Liver (tissue), 9 donors: ENCODE results near the gene COL27A1. TPM values are rescaled to one million over a fixed set of nuclear protein-coding genes. Genes with fewer than 3 reads are reported as not detected.
A peak's percentile ranks its signal among the peaks of the same experiment; 100 is the strongest.

Experiments used
- DNase-seq: peaks from one replicate; pipeline ENCODE4 v3.0.0-alpha.2; 2017; ENCODE audit warnings: low spot score
- H3K27ac ChIP-seq, 2 donors: one replicate each; pipeline ENCODE4 v1.7.0; 2013; ENCODE audit warnings: inconsistent platforms in 2 of 2, low read length in 2 of 2, control low read depth in 1 of 2, low read depth in 1 of 2, mild to moderate bottlenecking in 1 of 2
- H3K27me3 ChIP-seq, 4 donors: one replicate each; pipeline versions ENCODE4 v1.6.1 to v1.7.0; 2013; ENCODE audit warnings: low read length in 3 of 4, inconsistent platforms in 1 of 4, mild to moderate bottlenecking in 1 of 4, moderate library complexity in 1 of 4; ENCODE audit not compliant: control insufficient read depth in 4 of 4, insufficient read depth in 4 of 4
- H3K36me3 ChIP-seq, 4 donors: one replicate each; pipeline versions ENCODE4 v1.6.1 to v1.7.0; 2013; ENCODE audit warnings: low read length in 3 of 4, mild to moderate bottlenecking in 3 of 4, low read depth in 1 of 4, moderate library complexity in 1 of 4; ENCODE audit not compliant: control insufficient read depth in 4 of 4, insufficient read depth in 3 of 4
- H3K4me1 ChIP-seq, 4 donors: one replicate each; pipeline versions ENCODE4 v1.6.1 to v1.7.0; 2013; ENCODE audit warnings: low read length in 3 of 4, mild to moderate bottlenecking in 3 of 4, moderate library complexity in 1 of 4; ENCODE audit not compliant: control insufficient read depth in 4 of 4, insufficient read depth in 4 of 4
- H3K4me3 ChIP-seq, 3 donors: one replicate each; pipeline versions ENCODE4 v1.6.1 to v1.7.0; 2013; ENCODE audit warnings: low read length in 3 of 3, control low read depth in 1 of 3, low read depth in 1 of 3, mild to moderate bottlenecking in 1 of 3
- H3K9ac ChIP-seq, 2 donors: one replicate each; pipeline ENCODE4 v1.7.0; 2013; ENCODE audit warnings: low read length in 2 of 2, mild to moderate bottlenecking in 2 of 2, moderate library complexity in 2 of 2, control low read depth in 1 of 2, low read depth in 1 of 2
- H3K9me3 ChIP-seq, 4 donors: one replicate each; pipeline versions ENCODE4 v1.6.1 to v1.7.0; 2013; ENCODE audit warnings: low read length in 3 of 4; ENCODE audit not compliant: control insufficient read depth in 4 of 4
- ATF3 ChIP-seq: IDR thresholded peaks from 2 replicates; pipeline ENCODE4 v1.6.1; 2016; ENCODE audit warnings: antibody characterized with exemption
- CTCF ChIP-seq: fragments of 150-350 bp; IDR thresholded peaks from 2 replicates; pipeline ENCODE4 v1.5.1; 2017; ENCODE audit warnings: improper control_type of control experiment, low read depth, low read length; ENCODE audit not compliant: missing input control
- GABPA ChIP-seq, 2 donors: IDR thresholded peaks in 1 of 2; conservative IDR thresholded peaks in 1 of 2; 2 replicates each; pipeline ENCODE4 v1.6.1; 2016; ENCODE audit warnings: antibody characterized with exemption in 2 of 2, mild to moderate bottlenecking in 1 of 2, moderate library complexity in 1 of 2
- HNF4G ChIP-seq: IDR thresholded peaks from 2 replicates; pipeline ENCODE4 v1.6.1; 2016; ENCODE audit warnings: antibody characterized with exemption
- JUND ChIP-seq, 2 donors: IDR thresholded peaks; 2 replicates each; pipeline ENCODE4 v1.6.1; 2016; ENCODE audit warnings: antibody characterized with exemption in 2 of 2
- NR2F2 ChIP-seq: IDR thresholded peaks from 2 replicates; pipeline ENCODE4 v1.6.1; 2016; ENCODE audit warnings: antibody characterized with exemption
- REST ChIP-seq: IDR thresholded peaks from 2 replicates; pipeline ENCODE4 v1.6.1; 2016; ENCODE audit warnings: antibody characterized with exemption, mild to moderate bottlenecking
- RXRA ChIP-seq, 2 donors: IDR thresholded peaks; 2 replicates each; pipeline ENCODE4 v1.6.1; 2017 to 2018; ENCODE audit warnings: antibody characterized with exemption in 2 of 2, mild to moderate bottlenecking in 1 of 2
- SP1 ChIP-seq: IDR thresholded peaks from 2 replicates; pipeline ENCODE4 v1.6.1; 2018; ENCODE audit warnings: antibody characterized with exemption, mild to moderate bottlenecking
- WGBS: extraction: QIAGEN DNeasy Blood & Tissue Kit; methylation state at CpG from one replicate; pipeline ENCODE4 v1.1.7; 2013; 5-methylcytosine and 5-hydroxymethylcytosine counted together
- polyA plus RNA-seq, 2 donors: library from polyadenylated mRNA; stranded (reverse) in 1 of 2; unstranded in 1 of 2; fragments of 200-250 nt in 1 of 2; fragments of >200 nt in 1 of 2; fragmentation: Nextera tagmentation in 1 of 2; extraction: Ambion mirVana in 1 of 2; gene quantifications; one replicate each; pipeline versions ENCODE4 v1.2.1 to v1.2.3, GENCODE V29; 2013 to 2015
- total RNA-seq, 2 donors: library from RNA; depleted of rRNA; stranded (reverse); fragments of >200 nt; gene quantifications; one replicate each; pipeline ENCODE4 v1.2.3, GENCODE V29; 2014
- TF ChIP-seq, protein P1 (sequence below): IDR thresholded peaks from 2 replicates; pipeline ENCODE4 v1.6.1; 2016; ENCODE audit warnings: antibody characterized with exemption
- TF ChIP-seq, protein P2 (sequence below): IDR thresholded peaks from 2 replicates; pipeline ENCODE4 v1.6.1; 2016; ENCODE audit warnings: antibody characterized with exemption
- donor health status: healthy.
- donor health status: healthy.
- donor health status: healthy.
- donor health status: healthy.
- donor health status: healthy.

Gene COL27A1
- total and polyA plus RNA-seq, 4 donors = 7.0 to 20.4 (median 12.0) TPM

GRCh38 chr9:114206221-114206789 is 51.0 kb downstream of the COL27A1 start:
- no peaks in the 10 kb centered on the region for H3K27me3 ChIP-seq
- no peak overlapping the region for H3K27ac ChIP-seq
- H3K9ac ChIP-seq = no peak overlapping the region
- H3K9me3 ChIP-seq = no peaks in the 10 kb centered on the region
- 94% methylated on average over 5 of the region's 5 CpGs for WGBS
- no peak for DNase-seq
- H3K4me3 ChIP-seq = no peak overlapping the region
- H3K4me1 ChIP-seq = peaks cover 0 to 6% (median 2%) of the 10 kb centered on the region in 4 donors
- H3K36me3 ChIP-seq = peaks cover 0 to 29% (median 11%) of the 10 kb centered on the region in 4 donors
- TF ChIP-seq ATF3 (no peak), REST (no peak), GABPA (IDR thresholded peaks at IDR 0.05 in 1 of 2, conservative IDR thresholded peaks at IDR 0.05 in 1 of 2) (no peak), HNF4G (no peak), JUND (IDR thresholded peaks at IDR 0.05) (no peak), CTCF (no peak), NR2F2 (no peak)
- TF ChIP-seq, protein P1, sequence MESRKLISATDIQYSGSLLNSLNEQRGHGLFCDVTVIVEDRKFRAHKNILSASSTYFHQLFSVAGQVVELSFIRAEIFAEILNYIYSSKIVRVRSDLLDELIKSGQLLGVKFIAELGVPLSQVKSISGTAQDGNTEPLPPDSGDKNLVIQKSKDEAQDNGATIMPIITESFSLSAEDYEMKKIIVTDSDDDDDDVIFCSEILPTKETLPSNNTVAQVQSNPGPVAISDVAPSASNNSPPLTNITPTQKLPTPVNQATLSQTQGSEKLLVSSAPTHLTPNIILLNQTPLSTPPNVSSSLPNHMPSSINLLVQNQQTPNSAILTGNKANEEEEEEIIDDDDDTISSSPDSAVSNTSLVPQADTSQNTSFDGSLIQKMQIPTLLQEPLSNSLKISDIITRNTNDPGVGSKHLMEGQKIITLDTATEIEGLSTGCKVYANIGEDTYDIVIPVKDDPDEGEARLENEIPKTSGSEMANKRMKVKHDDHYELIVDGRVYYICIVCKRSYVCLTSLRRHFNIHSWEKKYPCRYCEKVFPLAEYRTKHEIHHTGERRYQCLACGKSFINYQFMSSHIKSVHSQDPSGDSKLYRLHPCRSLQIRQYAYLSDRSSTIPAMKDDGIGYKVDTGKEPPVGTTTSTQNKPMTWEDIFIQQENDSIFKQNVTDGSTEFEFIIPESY = no peak
- TF ChIP-seq, protein P2, sequence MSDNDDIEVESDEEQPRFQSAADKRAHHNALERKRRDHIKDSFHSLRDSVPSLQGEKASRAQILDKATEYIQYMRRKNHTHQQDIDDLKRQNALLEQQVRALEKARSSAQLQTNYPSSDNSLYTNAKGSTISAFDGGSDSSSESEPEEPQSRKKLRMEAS = no peak

DNA sequence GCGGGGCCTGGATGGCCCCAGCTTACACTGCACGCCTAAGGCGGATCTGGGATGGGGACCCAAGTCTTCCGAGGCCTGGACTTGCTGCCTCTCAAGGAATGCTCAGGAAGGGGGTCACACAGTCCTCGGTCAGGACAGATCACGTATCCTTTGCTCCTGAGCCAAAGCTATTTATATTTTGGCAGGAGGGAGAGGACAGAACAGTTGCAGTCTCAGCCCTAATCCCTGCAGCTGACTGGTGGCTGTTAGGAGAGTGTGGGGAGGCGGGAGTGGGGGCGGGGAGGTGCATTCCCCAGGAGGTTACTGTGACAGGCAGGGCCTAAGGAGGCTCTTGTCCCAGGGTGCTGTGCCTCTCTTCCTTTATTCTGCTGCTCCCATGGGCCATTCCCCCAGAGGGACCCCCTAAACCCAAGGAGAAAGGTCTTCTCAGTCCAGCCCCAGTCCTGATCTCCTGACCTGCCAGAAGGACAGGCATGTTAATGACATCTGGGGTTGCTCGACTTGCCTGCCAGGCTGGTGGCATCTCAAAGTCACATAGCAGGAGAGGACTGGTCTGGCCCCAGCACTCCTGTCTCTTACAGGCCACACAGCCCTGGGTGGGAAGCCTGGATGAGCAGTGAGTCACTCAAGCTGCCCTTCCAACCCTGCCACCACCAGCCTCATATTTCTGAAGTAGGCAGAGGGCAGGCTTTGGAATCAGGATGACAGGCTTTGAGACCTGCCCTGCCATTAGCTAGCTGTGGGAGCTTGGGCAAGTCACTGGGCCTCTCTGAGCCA is 51.9 kb downstream of the COL27A1 start:
- H3K9ac ChIP-seq = no peak overlapping the region
- H3K27ac ChIP-seq = peak overlapping the region in 1 of 2 donors; percentile 16
- peaks cover 1 to 33% (median 9%) of the 10 kb centered on the region in 4 donors for H3K36me3 ChIP-seq
- H3K9me3 ChIP-seq = no peaks in the 10 kb centered on the region
- TF ChIP-seq SP1 = peak; percentile 8
- TF ChIP-seq RXRA (IDR thresholded peaks at IDR 0.05) = peak in 1 of 2 donors; percentile 61
- peak; percentile 68 for TF ChIP-seq NR2F2
- no peak for TF ChIP-seq REST
- peaks cover 0 to 6% (median 2%) of the 10 kb centered on the region in 4 donors for H3K4me1 ChIP-seq
- H3K27me3 ChIP-seq = no peaks in the 10 kb centered on the region
- DNase-seq = no peak
- H3K4me3 ChIP-seq = no peak overlapping the region
- WGBS = 85% methylated on average over 9 of the region's 9 CpGs
